ENCODE results near the gene SYT1.

Gene SYT1

GRCh38 chr12:79162948-79163347, 298.4 kb downstream of the SYT1 start:
- no peak for TF ChIP-seq TAF1 (IDR thresholded peaks at IDR 0.05; ENCODE audit: borderline replicate concordance, insufficient read depth, low read length)

- TF ChIP-seq SIN3A (IDR thresholded peaks at IDR 0.05; ENCODE audit: borderline replicate concordance, insufficient read depth, low read length) (no peak), TAF1 (IDR thresholded peaks at IDR 0.05; ENCODE audit: borderline replicate concordance, insufficient read depth, low read length) (no peak), POLR2AphosphoS5 (IDR thresholded peaks at IDR 0.05; ENCODE audit: low read depth, low read length) (no peak), REST (IDR thresholded peaks at IDR 0.05; ENCODE audit: insufficient read depth in 1 of 2, low read depth in 2 of 2, low read length in 2 of 2) (no peak), FOXP2 (optimal IDR thresholded peaks at IDR 0.05; ENCODE audit: borderline replicate concordance, extremely low read depth, extremely low read length, insufficient read depth) (no peak)
These were observed 300.3 kb downstream of the SYT1 start for GRCh38 chr12:79164890-79165289.

- TF ChIP-seq POLR2AphosphoS5 (IDR thresholded peaks at IDR 0.05; ENCODE audit: low read depth, low read length): no peak
- TF ChIP-seq FOXP2 (optimal IDR thresholded peaks at IDR 0.05; ENCODE audit: borderline replicate concordance, extremely low read depth, extremely low read length, insufficient read depth): no peak
- no peak for TF ChIP-seq SIN3A (IDR thresholded peaks at IDR 0.05; ENCODE audit: borderline replicate concordance, insufficient read depth, low read length)
- TF ChIP-seq TAF1 (IDR thresholded peaks at IDR 0.05; ENCODE audit: borderline replicate concordance, insufficient read depth, low read length): no peak
- TF ChIP-seq REST (IDR thresholded peaks at IDR 0.05; ENCODE audit: insufficient read depth in 1 of 2, low read depth in 2 of 2, low read length in 2 of 2): no peak
These were observed 304.1 kb downstream of the SYT1 start for GRCh38 chr12:79168687-79169086.

GRCh38 chr12:79174626-79175025, 310.1 kb downstream of the SYT1 start:
- TF ChIP-seq TAF1 (IDR thresholded peaks at IDR 0.05; ENCODE audit: borderline replicate concordance, insufficient read depth, low read length) (no peak), FOXP2 (optimal IDR thresholded peaks at IDR 0.05; ENCODE audit: borderline replicate concordance, extremely low read depth, extremely low read length, insufficient read depth) (no peak), SIN3A (IDR thresholded peaks at IDR 0.05; ENCODE audit: borderline replicate concordance, insufficient read depth, low read length) (no peak), REST (IDR thresholded peaks at IDR 0.05; ENCODE audit: insufficient read depth in 1 of 2, low read depth in 2 of 2, low read length in 2 of 2) (no peak), POLR2AphosphoS5 (IDR thresholded peaks at IDR 0.05; ENCODE audit: low read depth, low read length) (no peak)

- TF ChIP-seq SIN3A (IDR thresholded peaks at IDR 0.05; ENCODE audit: borderline replicate concordance, insufficient read depth, low read length) (no peak), FOXP2 (optimal IDR thresholded peaks at IDR 0.05; ENCODE audit: borderline replicate concordance, extremely low read depth, extremely low read length, insufficient read depth) (no peak), TAF1 (IDR thresholded peaks at IDR 0.05; ENCODE audit: borderline replicate concordance, insufficient read depth, low read length) (no peak), POLR2AphosphoS5 (IDR thresholded peaks at IDR 0.05; ENCODE audit: low read depth, low read length) (no peak), REST (IDR thresholded peaks at IDR 0.05; ENCODE audit: insufficient read depth in 1 of 2, low read depth in 2 of 2, low read length in 2 of 2) (no peak)
These were observed 318.4 kb downstream of the SYT1 start for GRCh38 chr12:79183003-79183402.
